HG02840 (cell line): ENCODE measurements around the gene AATK.

Source experiments
- ATAC-seq: cut with Tn5 transposase; IDR thresholded peaks from one replicate; pipeline ENCODE4 v1.9.1; 2021; ENCODE audit warnings: mild to moderate bottlenecking, moderate library complexity, moderate number of reproducible peaks; ENCODE audit not compliant: unreplicated experiment, low FRiP score

The AATK gene

GRCh38 chr17:81100668-81101067 is 65.4 kb downstream of the AATK start:
- ATAC-seq = no peak

- ATAC-seq = no peak
Observed at GRCh38 chr17:81099888-81100287, 66.1 kb downstream of the AATK start.

- ATAC-seq = no peak
Observed at GRCh38 chr17:81097943-81098308, 68.1 kb downstream of the AATK start.

GRCh38 chr17:81097134-81097942 is 68.7 kb downstream of the AATK start:
- ATAC-seq = no peak

GRCh38 chr17:81096741-81097133 is 69.3 kb downstream of the AATK start:
- no peak for ATAC-seq

- no peak for ATAC-seq
Observed at GRCh38 chr17:81095383-81095762, 70.6 kb downstream of the AATK start.

- ATAC-seq = no peak
Observed at GRCh38 chr17:81094509-81095382, 71.3 kb downstream of the AATK start.

- ATAC-seq = no peak
Observed at GRCh38 chr17:81093619-81094508, 72.2 kb downstream of the AATK start.

GRCh38 chr17:81092518-81093095 is 73.4 kb downstream of the AATK start:
- ATAC-seq = no peak

- ATAC-seq = no peak
Observed at GRCh38 chr17:81091774-81092517, 74.1 kb downstream of the AATK start.

- ATAC-seq = no peak
Observed at GRCh38 chr17:81091154-81091553, 74.9 kb downstream of the AATK start.

- ATAC-seq = no peak
Observed at GRCh38 chr17:81090361-81091136, 75.5 kb downstream of the AATK start.

GRCh38 chr17:81086789-81087551 is 79.1 kb downstream of the AATK start:
- ATAC-seq = no peak

- no peak for ATAC-seq
Observed at GRCh38 chr17:81085420-81085911, 80.6 kb downstream of the AATK start.

- ATAC-seq = no peak
Observed at GRCh38 chr17:81084680-81085419, 81.2 kb downstream of the AATK start.

- ATAC-seq = no peak
Observed at GRCh38 chr17:81083125-81083765, 82.8 kb downstream of the AATK start.
